Suppressor macrophage (primary cell): Measurements from ENCODE around the gene MAPK9.
A peak's percentile ranks its signal among the peaks of the same experiment; 100 is the strongest.

ENCODE experiments used
- DNase-seq, 4 experiments: peaks; one replicate each; pipeline ENCODE4 v3.0.0-alpha.2; 2020 to 2022

MAPK9 gene

GRCh38 chr5:180294913-180295555, 3.2 kb upstream of the MAPK9 start:
- no peak for DNase-seq

GRCh38 chr5:180294411-180294810, 2.5 kb upstream of the MAPK9 start:
- peak in 3 of 4 experiments; percentile 9 to 28 (median 16) for DNase-seq

GRCh38 chr5:180291234-180291940, 496 bp downstream of the MAPK9 start:
- DNase-seq: no peak

GRCh38 chr5:180290568-180291233, 1.2 kb downstream of the MAPK9 start:
- peak in 1 of 4 experiments; percentile 5 for DNase-seq

- no peak for DNase-seq
These were observed 1.9 kb downstream of the MAPK9 start for GRCh38 chr5:180289966-180290365.

- DNase-seq: no peak
These were observed 2.5 kb downstream of the MAPK9 start for GRCh38 chr5:180289433-180289832.

GRCh38 chr5:180287868-180288267, 4.0 kb downstream of the MAPK9 start:
- no peak for DNase-seq

- DNase-seq: no peak
These were observed 4.5 kb downstream of the MAPK9 start for GRCh38 chr5:180287404-180287803.

GRCh38 chr5:180284149-180284548, 7.7 kb downstream of the MAPK9 start:
- DNase-seq: peak; percentile 13 to 62 (median 40)

- no peak for DNase-seq
These were observed 8.8 kb downstream of the MAPK9 start for GRCh38 chr5:180283026-180283615.

GRCh38 chr5:180282281-180282680, 9.6 kb downstream of the MAPK9 start:
- no peak for DNase-seq

GRCh38 chr5:180281706-180282105, 10.2 kb downstream of the MAPK9 start:
- DNase-seq: no peak

GRCh38 chr5:180274695-180275094, 17.2 kb downstream of the MAPK9 start:
- DNase-seq: no peak

GRCh38 chr5:180271221-180271620, 20.7 kb downstream of the MAPK9 start:
- DNase-seq: peak in 2 of 4 experiments; percentile 30 to 31

- no peak for DNase-seq
These were observed 32.6 kb downstream of the MAPK9 start for GRCh38 chr5:180259260-180259611.

- no peak for DNase-seq
These were observed 38.7 kb downstream of the MAPK9 start for GRCh38 chr5:180253036-180253824.

GRCh38 chr5:180251887-180252286, 40.0 kb downstream of the MAPK9 start:
- no peak for DNase-seq

GRCh38 chr5:180251141-180251540, 40.7 kb downstream of the MAPK9 start:
- no peak for DNase-seq

- no peak for DNase-seq
These were observed 41.6 kb downstream of the MAPK9 start for GRCh38 chr5:180250329-180250728.

GRCh38 chr5:180241600-180241999, 50.3 kb downstream of the MAPK9 start:
- no peak for DNase-seq

- DNase-seq: no peak
These were observed 53.3 kb downstream of the MAPK9 start for GRCh38 chr5:180238631-180239030.

- DNase-seq: no peak
These were observed 56.0 kb downstream of the MAPK9 start for GRCh38 chr5:180235846-180236245.

- DNase-seq: no peak
These were observed 56.8 kb downstream of the MAPK9 start for GRCh38 chr5:180235077-180235476.
